ENCODE results near the gene ARHGAP30. TPM values are rescaled to one million over a fixed set of nuclear protein-coding genes. Genes with fewer than 3 reads are reported as not detected.
A peak's percentile ranks its signal among the peaks of the same experiment; 100 is the strongest.

Gene ARHGAP30
- total and polyA plus RNA-seq, 2 donors, result 40.8 to 65.7 TPM

DNA sequence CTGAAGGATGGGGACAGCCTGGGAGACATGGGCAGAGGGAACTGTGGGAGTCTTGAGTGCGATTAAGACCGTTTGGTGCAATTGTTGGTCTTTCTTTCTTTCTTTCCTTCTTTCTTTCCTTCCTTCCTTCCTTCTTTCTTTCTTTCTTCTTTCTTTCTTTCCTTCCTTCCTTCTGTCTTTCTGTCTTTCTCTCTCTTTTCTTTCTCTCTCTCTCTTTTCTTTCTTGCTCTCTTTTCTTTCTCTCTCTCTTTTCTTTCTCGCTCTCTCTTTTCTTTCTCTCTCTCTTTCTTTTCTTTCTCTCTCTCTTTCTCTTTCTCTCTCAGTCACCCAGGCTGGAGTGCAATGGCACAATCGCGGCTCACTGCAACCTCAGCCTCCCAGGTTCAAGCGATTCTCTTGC lies 25.5 kb upstream of the ARHGAP30 start:
- WGBS, result 96% methylated on average over 6 of the region's 6 CpGs
- Histone ChIP-seq H3K36me3 (ENCODE audit: control insufficient read depth in 2 of 2, insufficient read depth in 2 of 2, low read length in 1 of 2) (peaks cover 4 to 6% of the 10 kb centered on the region in 2 donors), H3K27ac (ENCODE audit: low read depth in 1 of 2, low read length in 1 of 2) (no peak overlapping the region), H3K9me3 (ENCODE audit: control insufficient read depth in 2 of 2, insufficient read depth in 1 of 2, low read length in 1 of 2) (peaks cover 0 to 5% of the 10 kb centered on the region in 2 donors), H3K27me3 (ENCODE audit: control insufficient read depth in 2 of 2, insufficient read depth in 1 of 2, low read length in 1 of 2) (peaks cover 2 to 14% of the 10 kb centered on the region in 2 donors), H3K4me1 (ENCODE audit: control insufficient read depth in 2 of 2, insufficient read depth in 2 of 2, low read length in 2 of 2) (peaks cover 11 to 22% of the 10 kb centered on the region in 2 donors), H3K4me3 (ENCODE audit: low read length in 2 of 2) (no peak overlapping the region)
- DNase-seq (ENCODE audit: low read depth in 6 of 9, low spot score in 9 of 9), result no peak

GRCh38 chr1:161094481-161094880 lies 24.8 kb upstream of the ARHGAP30 start:
- Histone ChIP-seq H3K4me1 (ENCODE audit: control insufficient read depth in 2 of 2, insufficient read depth in 2 of 2, low read length in 2 of 2) (peaks cover 11 to 23% of the 10 kb centered on the region in 2 donors), H3K4me3 (ENCODE audit: low read length in 2 of 2) (no peak overlapping the region), H3K27ac (ENCODE audit: low read depth in 1 of 2, low read length in 1 of 2) (no peak overlapping the region), H3K36me3 (ENCODE audit: control insufficient read depth in 2 of 2, insufficient read depth in 2 of 2, low read length in 1 of 2) (peaks cover 0 to 4% of the 10 kb centered on the region in 2 donors), H3K27me3 (ENCODE audit: control insufficient read depth in 2 of 2, insufficient read depth in 1 of 2, low read length in 1 of 2) (peaks cover 2 to 14% of the 10 kb centered on the region in 2 donors), H3K9me3 (ENCODE audit: control insufficient read depth in 2 of 2, insufficient read depth in 1 of 2, low read length in 1 of 2) (peaks cover 0 to 5% of the 10 kb centered on the region in 2 donors)
- no peak for DNase-seq (ENCODE audit: low read depth in 6 of 9, low spot score in 9 of 9)
- WGBS, result 95% methylated on average over 14 of the region's 14 CpGs

- DNase-seq (ENCODE audit: low read depth in 6 of 9, low spot score in 9 of 9), result no peak
- 95% methylated on average over 3 of the region's 3 CpGs for WGBS
- no peaks in the 10 kb centered on the region for H3K36me3 ChIP-seq (ENCODE audit: control insufficient read depth in 2 of 2, insufficient read depth in 2 of 2, low read length in 1 of 2)
- H3K9me3 ChIP-seq (ENCODE audit: control insufficient read depth in 2 of 2, insufficient read depth in 1 of 2, low read length in 1 of 2), result peaks cover 0 to 2% of the 10 kb centered on the region in 2 donors
- peaks cover 4 to 12% of the 10 kb centered on the region in 2 donors for H3K4me1 ChIP-seq (ENCODE audit: control insufficient read depth in 2 of 2, insufficient read depth in 2 of 2, low read length in 2 of 2)
- H3K27me3 ChIP-seq (ENCODE audit: control insufficient read depth in 2 of 2, insufficient read depth in 1 of 2, low read length in 1 of 2), result no peaks in the 10 kb centered on the region
- no peak overlapping the region for H3K27ac ChIP-seq (ENCODE audit: low read depth in 1 of 2, low read length in 1 of 2)
- H3K4me3 ChIP-seq (ENCODE audit: low read length in 2 of 2), result no peak overlapping the region
Observed at GRCh38 chr1:161092621-161093028, 22.9 kb upstream of the ARHGAP30 start.

DNA sequence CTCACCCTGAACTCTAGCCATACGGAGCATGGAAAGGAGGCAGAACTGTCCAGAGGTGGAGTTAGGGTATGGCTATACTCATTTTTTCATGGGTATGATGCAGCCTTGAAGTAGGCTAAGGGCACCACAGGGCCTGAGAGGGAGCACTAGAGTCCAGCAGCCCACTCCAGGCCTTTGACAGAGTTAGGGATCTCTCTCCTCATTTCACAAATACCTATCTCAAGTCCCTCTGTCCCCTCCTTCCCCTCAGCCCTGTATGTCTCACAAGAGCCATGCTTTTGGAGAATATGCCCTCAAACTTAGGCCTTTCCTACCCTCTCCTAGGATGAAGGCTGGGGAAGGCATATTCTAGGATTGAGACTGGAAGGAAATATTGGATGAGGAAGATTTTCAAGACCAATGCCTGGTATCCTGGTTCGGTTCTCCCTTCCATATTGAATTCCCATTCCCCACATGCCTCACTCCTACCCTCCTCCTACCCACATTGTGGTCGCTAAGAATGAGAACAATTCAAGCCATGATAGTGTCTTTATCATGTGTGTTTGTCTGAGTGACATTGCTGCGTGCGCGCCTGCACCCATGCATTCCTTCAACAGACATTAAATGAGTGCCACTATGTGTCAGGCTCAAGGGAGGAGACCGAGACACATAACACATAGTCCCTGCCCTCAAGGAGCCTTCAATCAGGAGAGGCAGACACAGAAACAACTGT lies 22.3 kb upstream of the ARHGAP30 start:
- DNase-seq (ENCODE audit: low read depth in 6 of 9, low spot score in 9 of 9), result no peak
- H3K4me1 ChIP-seq (ENCODE audit: control insufficient read depth in 2 of 2, insufficient read depth in 2 of 2, low read length in 2 of 2), result peaks cover 0 to 5% of the 10 kb centered on the region in 2 donors
- H3K4me3 ChIP-seq (ENCODE audit: low read length in 2 of 2), result no peak overlapping the region
- no peaks in the 10 kb centered on the region for H3K27me3 ChIP-seq (ENCODE audit: control insufficient read depth in 2 of 2, insufficient read depth in 1 of 2, low read length in 1 of 2)
- no peak overlapping the region for H3K27ac ChIP-seq (ENCODE audit: low read depth in 1 of 2, low read length in 1 of 2)
- 97% methylated on average over 7 of the region's 7 CpGs for WGBS
- H3K36me3 ChIP-seq (ENCODE audit: control insufficient read depth in 2 of 2, insufficient read depth in 2 of 2, low read length in 1 of 2), result no peaks in the 10 kb centered on the region
- no peaks in the 10 kb centered on the region for H3K9me3 ChIP-seq (ENCODE audit: control insufficient read depth in 2 of 2, insufficient read depth in 1 of 2, low read length in 1 of 2)

GRCh38 chr1:161091093-161091492 lies 21.4 kb upstream of the ARHGAP30 start:
- Histone ChIP-seq H3K27me3 (ENCODE audit: control insufficient read depth in 2 of 2, insufficient read depth in 1 of 2, low read length in 1 of 2) (no peaks in the 10 kb centered on the region), H3K36me3 (ENCODE audit: control insufficient read depth in 2 of 2, insufficient read depth in 2 of 2, low read length in 1 of 2) (no peaks in the 10 kb centered on the region), H3K4me3 (ENCODE audit: low read length in 2 of 2) (no peak overlapping the region), H3K27ac (ENCODE audit: low read depth in 1 of 2, low read length in 1 of 2) (no peak overlapping the region), H3K9me3 (ENCODE audit: control insufficient read depth in 2 of 2, insufficient read depth in 1 of 2, low read length in 1 of 2) (no peaks in the 10 kb centered on the region), H3K4me1 (ENCODE audit: control insufficient read depth in 2 of 2, insufficient read depth in 2 of 2, low read length in 2 of 2) (peaks cover 0 to 3% of the 10 kb centered on the region in 2 donors)
- DNase-seq (ENCODE audit: low read depth in 6 of 9, low spot score in 9 of 9), result no peak
- WGBS, result 98% methylated on average over 5 of the region's 5 CpGs

DNA sequence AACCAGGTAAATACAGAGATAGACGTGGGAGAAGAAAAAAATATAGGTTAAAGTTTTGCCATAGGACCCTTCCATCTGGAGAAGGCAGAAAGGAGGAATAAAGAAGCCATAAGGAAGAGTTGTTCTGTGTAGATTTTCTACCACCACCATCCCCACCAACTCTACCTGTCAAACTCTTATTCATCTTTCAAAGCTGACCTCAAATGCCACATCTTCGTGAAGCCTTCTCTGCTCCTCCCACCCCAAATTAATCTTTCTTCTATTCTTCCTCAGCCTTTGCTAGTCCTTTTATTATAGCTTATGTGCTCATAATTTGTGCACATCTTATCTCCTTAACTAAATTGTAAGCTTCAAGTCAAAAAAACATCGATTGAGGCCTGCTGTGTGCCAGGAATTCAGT lies 20.9 kb upstream of the ARHGAP30 start:
- Histone ChIP-seq H3K4me3 (ENCODE audit: low read length in 2 of 2) (no peak overlapping the region), H3K36me3 (ENCODE audit: control insufficient read depth in 2 of 2, insufficient read depth in 2 of 2, low read length in 1 of 2) (no peaks in the 10 kb centered on the region), H3K27me3 (ENCODE audit: control insufficient read depth in 2 of 2, insufficient read depth in 1 of 2, low read length in 1 of 2) (no peaks in the 10 kb centered on the region), H3K27ac (ENCODE audit: low read depth in 1 of 2, low read length in 1 of 2) (no peak overlapping the region), H3K9me3 (ENCODE audit: control insufficient read depth in 2 of 2, insufficient read depth in 1 of 2, low read length in 1 of 2) (no peaks in the 10 kb centered on the region), H3K4me1 (ENCODE audit: control insufficient read depth in 2 of 2, insufficient read depth in 2 of 2, low read length in 2 of 2) (peaks cover 0 to 3% of the 10 kb centered on the region in 2 donors)
- peak in 1 of 9 donors; percentile 26 for DNase-seq (ENCODE audit: low read depth in 6 of 9, low spot score in 9 of 9)
- 84% methylated on average over 3 of the region's 3 CpGs for WGBS

- Histone ChIP-seq H3K9me3 (ENCODE audit: control insufficient read depth in 2 of 2, insufficient read depth in 1 of 2, low read length in 1 of 2) (no peaks in the 10 kb centered on the region), H3K4me1 (ENCODE audit: control insufficient read depth in 2 of 2, insufficient read depth in 2 of 2, low read length in 2 of 2) (peaks cover 0 to 3% of the 10 kb centered on the region in 2 donors), H3K36me3 (ENCODE audit: control insufficient read depth in 2 of 2, insufficient read depth in 2 of 2, low read length in 1 of 2) (no peaks in the 10 kb centered on the region), H3K27me3 (ENCODE audit: control insufficient read depth in 2 of 2, insufficient read depth in 1 of 2, low read length in 1 of 2) (no peaks in the 10 kb centered on the region), H3K4me3 (ENCODE audit: low read length in 2 of 2) (no peak overlapping the region), H3K27ac (ENCODE audit: low read depth in 1 of 2, low read length in 1 of 2) (no peak overlapping the region)
- 98% methylated on average over 5 of the region's 5 CpGs for WGBS
- no peak for DNase-seq (ENCODE audit: low read depth in 6 of 9, low spot score in 9 of 9)
Observed at GRCh38 chr1:161089938-161090337, 20.2 kb upstream of the ARHGAP30 start.

DNA sequence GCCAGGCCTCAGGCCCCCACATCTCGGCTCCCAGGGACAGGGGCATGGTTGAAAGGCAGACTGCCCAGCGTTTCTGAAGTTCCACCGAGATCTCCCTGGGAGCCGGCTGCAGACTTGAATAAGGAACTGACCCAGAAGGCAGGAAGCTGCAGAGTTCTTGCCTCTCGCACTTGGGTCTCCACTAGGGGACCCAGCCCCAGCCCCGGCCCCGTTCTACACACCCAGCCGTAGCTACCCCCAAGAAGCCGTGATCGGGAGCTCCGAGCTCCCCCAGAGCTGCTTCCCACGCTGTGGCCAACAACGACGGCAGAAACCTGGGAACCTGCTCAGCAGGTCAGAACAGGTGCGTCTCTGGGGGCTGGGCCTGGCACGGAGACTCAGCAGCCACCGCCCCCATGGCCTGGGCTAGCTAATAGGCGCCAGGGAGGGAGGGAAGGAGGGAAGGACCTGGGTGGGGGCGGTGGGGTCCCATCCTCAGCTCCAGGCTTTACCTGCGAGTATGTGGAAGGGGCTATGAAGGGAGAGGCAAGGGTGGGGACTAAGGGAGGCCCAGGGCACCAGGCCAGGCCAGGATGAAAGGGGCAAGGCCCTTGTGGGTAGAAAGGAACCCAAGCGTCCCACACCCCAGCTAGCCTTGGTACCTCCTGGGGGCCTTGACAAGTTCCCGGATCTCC lies 19.7 kb upstream of the ARHGAP30 start, which contains the start of gene NECTIN4:
NECTIN4 (minus strand) TSS at position 308 of the 674 bp plus-strand sequence; CDS start at position 46, 262 bp downstream.
- no peaks in the 10 kb centered on the region for H3K9me3 ChIP-seq (ENCODE audit: control insufficient read depth in 2 of 2, insufficient read depth in 1 of 2, low read length in 1 of 2)
- H3K4me3 ChIP-seq (ENCODE audit: low read length in 2 of 2), result no peak within 1 kb of the TSS
- no peak within 1 kb of the TSS for H3K27ac ChIP-seq (ENCODE audit: low read depth in 1 of 2, low read length in 1 of 2)
- WGBS, result 88% methylated on average over 22 of the region's 22 CpGs
- no peak for DNase-seq (ENCODE audit: low read depth in 6 of 9, low spot score in 9 of 9)
- no peaks in the 10 kb centered on the region for H3K27me3 ChIP-seq (ENCODE audit: control insufficient read depth in 2 of 2, insufficient read depth in 1 of 2, low read length in 1 of 2)
- H3K4me1 ChIP-seq (ENCODE audit: control insufficient read depth in 2 of 2, insufficient read depth in 2 of 2, low read length in 2 of 2), result peaks cover 0 to 3% of the 10 kb centered on the region in 2 donors
- H3K36me3 ChIP-seq (ENCODE audit: control insufficient read depth in 2 of 2, insufficient read depth in 2 of 2, low read length in 1 of 2), result no peaks in the 10 kb centered on the region

GRCh38 chr1:161088587-161089110 lies 19.0 kb upstream of the ARHGAP30 start:
- no peaks in the 10 kb centered on the region for H3K27me3 ChIP-seq (ENCODE audit: control insufficient read depth in 2 of 2, insufficient read depth in 1 of 2, low read length in 1 of 2)
- H3K27ac ChIP-seq (ENCODE audit: low read depth in 1 of 2, low read length in 1 of 2), result no peak overlapping the region
- no peaks in the 10 kb centered on the region for H3K9me3 ChIP-seq (ENCODE audit: control insufficient read depth in 2 of 2, insufficient read depth in 1 of 2, low read length in 1 of 2)
- DNase-seq (ENCODE audit: low read depth in 6 of 9, low spot score in 9 of 9), result no peak
- H3K4me3 ChIP-seq (ENCODE audit: low read length in 2 of 2), result no peak overlapping the region
- 92% methylated on average over 3 of the region's 3 CpGs for WGBS
- H3K4me1 ChIP-seq (ENCODE audit: control insufficient read depth in 2 of 2, insufficient read depth in 2 of 2, low read length in 2 of 2), result peaks cover 0 to 3% of the 10 kb centered on the region in 2 donors
- no peaks in the 10 kb centered on the region for H3K36me3 ChIP-seq (ENCODE audit: control insufficient read depth in 2 of 2, insufficient read depth in 2 of 2, low read length in 1 of 2)

Data from thymus (tissue), 11 donors.